T-helper 1 cell (primary cell): ENCODE measurements around the gene APOL4.
"Not testable (repeated sequence)": the region's sequence is repeated elsewhere in the genome, so short reads cannot be mapped to it uniquely, and the experiment has no call there.

Experiments
- DNase-seq, 5 donors: peaks; one replicate each; pipeline ENCODE4 v3.0.0-alpha.2; 2012 to 2020

APOL4 gene

GRCh38 chr22:36229649-36230048, 28.0 kb upstream of the APOL4 start:
- not testable (repeated sequence) for DNase-seq

GRCh38 chr22:36228944-36229343, 27.3 kb upstream of the APOL4 start:
- no peak for DNase-seq

- DNase-seq: not testable (repeated sequence)
These were observed 26.8 kb upstream of the APOL4 start for GRCh38 chr22:36228369-36228768.

GRCh38 chr22:36227806-36228205, 26.2 kb upstream of the APOL4 start:
- no peak for DNase-seq

GRCh38 chr22:36227396-36227795, 25.8 kb upstream of the APOL4 start:
- no peak for DNase-seq

GRCh38 chr22:36226189-36226588, 24.6 kb upstream of the APOL4 start:
- DNase-seq: no peak

GRCh38 chr22:36225333-36225922, 23.8 kb upstream of the APOL4 start:
- DNase-seq: no peak

GRCh38 chr22:36224245-36224644, 22.6 kb upstream of the APOL4 start:
- DNase-seq: no peak

- no peak for DNase-seq
These were observed 21.9 kb upstream of the APOL4 start for GRCh38 chr22:36223504-36223903.

GRCh38 chr22:36222887-36223450, 21.4 kb upstream of the APOL4 start:
- DNase-seq: no peak

- DNase-seq: peak in 3 of 5 donors; percentile 23 to 38 (median 25)
These were observed 20.5 kb upstream of the APOL4 start for GRCh38 chr22:36221799-36222751.

GRCh38 chr22:36220451-36220921, 18.9 kb upstream of the APOL4 start:
- no peak for DNase-seq

GRCh38 chr22:36218648-36219193, 17.1 kb upstream of the APOL4 start:
- DNase-seq: no peak

- DNase-seq: no peak
These were observed 14.4 kb upstream of the APOL4 start for GRCh38 chr22:36215981-36216380.

- DNase-seq: no peak
These were observed 12.0 kb upstream of the APOL4 start for GRCh38 chr22:36213586-36213985.

GRCh38 chr22:36212901-36213300, 11.3 kb upstream of the APOL4 start:
- DNase-seq: no peak

GRCh38 chr22:36211237-36211861, 9.7 kb upstream of the APOL4 start:
- DNase-seq: no peak

GRCh38 chr22:36210224-36210623, 8.6 kb upstream of the APOL4 start:
- DNase-seq: no peak

GRCh38 chr22:36209488-36209908, 7.9 kb upstream of the APOL4 start:
- DNase-seq: not testable (repeated sequence)

- no peak for DNase-seq
These were observed 7.3 kb upstream of the APOL4 start for GRCh38 chr22:36208914-36209313.

- no peak for DNase-seq
These were observed 6.7 kb upstream of the APOL4 start for GRCh38 chr22:36208162-36208765.

- no peak for DNase-seq
These were observed 4.6 kb upstream of the APOL4 start for GRCh38 chr22:36206255-36206654.
